IMR-90 (cell line): ENCODE measurements around the gene ATG10. TPM values are rescaled to one million over a fixed set of nuclear protein-coding genes. Genes with fewer than 3 reads are reported as not detected.

Experiments
- ATAC-seq: fragments of 200-7000 bp; cut with Tn5 transposase; 2 replicates; pipeline ENCODE4 v1.9.1; 2020; ENCODE audit warnings: low read depth, mild to moderate bottlenecking, moderate library complexity
- BruUV-seq: library from RNA; stranded (reverse); fragments of 400-500 nt; replicated peaks from 2 replicates; lab custom pipeline; 2021; lab: Mats Ljungman, UMichigan
- CTCF ChIA-PET: fragments of 300-600 bp; formaldehyde crosslinking; extraction: SDS; loops from one replicate; lab custom pipeline; 2021; ENCODE audit warnings: antibody characterized with exemption; lab: Yijun Ruan, JAX
- POLR2A ChIA-PET: fragments of 300-600 bp; sonication (Branson Sonifier 250); formaldehyde crosslinking; loops from one replicate; lab custom pipeline; 2022; ENCODE audit warnings: antibody characterized with exemption; ENCODE audit not compliant: unreplicated experiment; lab: Charles Lee
- DNase-seq: peaks from one replicate; pipeline ENCODE4 v3.0.0; 2013
- H2AFZ ChIP-seq: replicated peaks from 2 replicates; pipeline ENCODE3; 2013; ENCODE audit warnings: low read length, mild to moderate bottlenecking; ENCODE audit not compliant: poor library complexity
- H2AK5ac ChIP-seq: 2 replicates; pipeline ENCODE4 v1.6.1; 2013; ENCODE audit warnings: low read depth, low read length, inconsistent platforms
- H2AK9ac ChIP-seq: replicated peaks from 2 replicates; pipeline ENCODE3; 2013; ENCODE audit warnings: mild to moderate bottlenecking, low read depth, low read length, moderate library complexity; ENCODE audit not compliant: poor library complexity
- H2BK120ac ChIP-seq: 2 replicates; pipeline ENCODE4 v1.6.1; 2013; ENCODE audit warnings: low read depth, low read length, inconsistent platforms
- H2BK15ac ChIP-seq: 3 replicates; pipeline ENCODE4 v1.6.1; 2013; ENCODE audit warnings: low read depth, low read length, inconsistent platforms
- H2BK20ac ChIP-seq: 2 replicates; pipeline ENCODE4 v1.6.1; 2013; ENCODE audit warnings: low read depth, mild to moderate bottlenecking, inconsistent platforms, low read length, moderate library complexity
- H2BK5ac ChIP-seq: 2 replicates; pipeline ENCODE4 v1.6.1; 2013; ENCODE audit warnings: mild to moderate bottlenecking, low read depth, low read length, inconsistent platforms; ENCODE audit not compliant: poor library complexity, severe bottlenecking
- H3K14ac ChIP-seq: replicated peaks from 2 replicates; pipeline ENCODE4 v1.6.1; 2013; ENCODE audit warnings: low read depth, low read length, inconsistent platforms
- H3K18ac ChIP-seq: 2 replicates; pipeline ENCODE4 v1.6.1; 2013; ENCODE audit warnings: low read depth, low read length, control low read depth
- H3K23ac ChIP-seq: 2 replicates; pipeline ENCODE4 v1.6.1; 2013; ENCODE audit warnings: low read depth, low read length, inconsistent platforms
- H3K27ac ChIP-seq: 2 replicates; pipeline ENCODE4 v1.5.1; 2013; ENCODE audit warnings: mild to moderate bottlenecking, control low read depth, low read length; ENCODE audit not compliant: insufficient read depth
- H3K27me3 ChIP-seq: 2 replicates; pipeline ENCODE4 v1.6.1; 2013; ENCODE audit warnings: low read length; ENCODE audit not compliant: control insufficient read depth, insufficient read depth
- H3K36me3 ChIP-seq: 2 replicates; pipeline ENCODE4 v1.6.1; 2013; ENCODE audit warnings: low read length, mixed read lengths; ENCODE audit not compliant: control insufficient read depth, insufficient read depth
- H3K4ac ChIP-seq: 2 replicates; pipeline ENCODE4 v1.6.1; 2013; ENCODE audit warnings: low read depth, low read length, inconsistent platforms
- H3K4me1 ChIP-seq: 2 replicates; pipeline ENCODE4 v1.6.1; 2013; ENCODE audit warnings: low read length, mixed read lengths; ENCODE audit not compliant: control insufficient read depth, insufficient read depth
- H3K4me2 ChIP-seq: 2 replicates; pipeline ENCODE4 v1.6.1; 2013; ENCODE audit warnings: low read depth, mild to moderate bottlenecking, control low read depth, low read length, moderate library complexity
- H3K4me3 ChIP-seq: 2 replicates; pipeline ENCODE4 v1.5.1; 2013; ENCODE audit warnings: low read depth, mild to moderate bottlenecking, control low read depth, low read length, moderate library complexity; ENCODE audit not compliant: insufficient read depth
- H3K56ac ChIP-seq: 2 replicates; pipeline ENCODE4 v1.6.1; 2013; ENCODE audit warnings: low read length, inconsistent platforms; ENCODE audit not compliant: insufficient read depth; ENCODE audit errors: extremely low read depth
- H3K79me1 ChIP-seq, 2 experiments: 2 replicates each; pipeline ENCODE4 v1.6.1; 2013; ENCODE audit warnings: low read length in 2 of 2, inconsistent platforms in 1 of 2, low read depth in 1 of 2
- H3K9ac ChIP-seq: 2 replicates; pipeline ENCODE4 v1.6.1; 2013; ENCODE audit warnings: low read depth, low read length, control low read depth
- H3K9me1 ChIP-seq: 2 replicates; pipeline ENCODE4 v1.6.1; 2013; ENCODE audit warnings: low read length, inconsistent platforms; ENCODE audit not compliant: insufficient read depth
- H3K9me3 ChIP-seq: 2 replicates; pipeline ENCODE4 v1.6.1; 2013; ENCODE audit warnings: low read length; ENCODE audit not compliant: control insufficient read depth, insufficient read depth
- H4K20me1 ChIP-seq: 2 replicates; pipeline ENCODE4 v1.6.1; 2013; ENCODE audit warnings: low read length, inconsistent platforms; ENCODE audit not compliant: insufficient read depth
- H4K5ac ChIP-seq: 2 replicates; pipeline ENCODE4 v1.6.1; 2013; ENCODE audit warnings: mild to moderate bottlenecking, low read depth, low read length, control low read depth
- H4K8ac ChIP-seq, 2 experiments: 2 replicates each; pipeline ENCODE4 v1.6.1; 2013; ENCODE audit warnings: low read depth in 2 of 2, low read length in 2 of 2, control low read depth in 1 of 2, inconsistent platforms in 1 of 2
- H4K91ac ChIP-seq: 2 replicates; pipeline ENCODE4 v1.6.1; 2013; ENCODE audit warnings: low read depth, low read length, inconsistent platforms; ENCODE audit not compliant: insufficient read depth
- MAFK ChIP-seq: IDR thresholded peaks from 2 replicates; pipeline ENCODE4 v1.6.1; 2012; ENCODE audit warnings: low read depth, low read length, improper control_type of control experiment
- MAZ ChIP-seq: IDR thresholded peaks from 2 replicates; pipeline ENCODE4 v1.6.1; 2012; ENCODE audit warnings: low read depth, mild to moderate bottlenecking, low read length, improper control_type of control experiment, moderate library complexity, borderline replicate concordance
- SMC3 ChIP-seq: fragments of 150-350 bp; IDR thresholded peaks from 2 replicates; pipeline ENCODE4 v1.6.1; 2016; ENCODE audit warnings: low read depth, mild to moderate bottlenecking, antibody characterized with exemption, low read length, moderate library complexity
- WGBS, 2 experiments: methylation state at CpG; one replicate each; pipeline versions ENCODE4 v1.1.5 to v1.1.7; 2013; ENCODE audit warnings: missing lambda C conversion rate in 2 of 2; ENCODE audit not compliant: insufficient read length in 1 of 2; ENCODE audit errors: extremely low coverage in 2 of 2; 5-methylcytosine and 5-hydroxymethylcytosine counted together
- dilution Hi-C: fragments of 300-500 bp; cut with HindIII; formaldehyde crosslinking; loops from one replicate; pipeline ENCODE4 v1.14.3; 2018; ENCODE audit warnings: low sequenced_read_pairs; ENCODE audit not compliant: unreplicated experiment
- in situ Hi-C: fragments of 300-500 bp; cut with MboI; formaldehyde crosslinking; loops from 3 replicates; pipeline ENCODE4 v1.14.3; 2019; ENCODE audit warnings: low sequenced_read_pairs, inconsistent platforms, mixed read lengths
- intact Hi-C: fragments of 100-400 bp; cut with micrococcal nuclease; formaldehyde crosslinking; loops from 2 replicates; pipeline ENCODE4 v1.10.0; 2022
- polyA plus RNA-seq, 3 experiments: library from polyadenylated mRNA; depleted of rRNA; stranded (reverse); fragments of >200 nt; gene quantifications; 2 replicates each; pipeline ENCODE4 v1.2.3, GENCODE V29; 2012; ENCODE audit warnings: low replicate concordance in 1 of 3
- total RNA-seq: library from RNA; depleted of rRNA; stranded (reverse); fragments of >200 nt; gene quantifications from 2 replicates; pipeline ENCODE4 v1.2.3, GENCODE V29; 2012

The ATG10 gene
- total and polyA plus RNA-seq, 2 of the 4 experiments (the other 2 are of a cell fraction): 3.4 to 8.1 TPM

- Histone ChIP-seq H2BK15ac (no peak overlapping the region), H2BK120ac (no peak overlapping the region), H3K14ac (no peak overlapping the region), H2AFZ (no peak overlapping the region), H3K79me1 (no peaks in the 10 kb centered on the region), H3K4me3 (no peak overlapping the region), H2BK5ac (no peak overlapping the region), H3K27me3 (no peaks in the 10 kb centered on the region), H2BK20ac (no peak overlapping the region), H3K4me2 (no peak overlapping the region), H3K4me1 (no peaks in the 10 kb centered on the region), H3K4ac (no peak overlapping the region), H3K36me3 (no peaks in the 10 kb centered on the region), H2AK5ac (no peak overlapping the region), H3K9ac (no peak overlapping the region), H3K23ac (no peak overlapping the region), H3K9me3 (peaks cover 3% of the 10 kb centered on the region; the same call in 1 of the 2 replicates), H4K20me1 (no peaks in the 10 kb centered on the region), H4K8ac (no peak overlapping the region), H4K91ac (no peak overlapping the region), H3K9me1 (no peaks in the 10 kb centered on the region), H4K5ac (no peak overlapping the region), H3K56ac (no peak overlapping the region), H3K27ac (no peak overlapping the region), H3K18ac (no peak overlapping the region), H2AK9ac (no peak overlapping the region)
- DNase-seq: no peak
- no CpG with 5 or more reads among the region's 1 CpG for WGBS, 2 experiments
- ChIA-PET POLR2A (no interaction called here), CTCF (no interaction called here)
- in situ Hi-C loops (no loop called here), intact Hi-C loops (no loop called here), dilution Hi-C loops (no loop called here)
- TF ChIP-seq SMC3 (no peak), MAFK (peak; percentile 78), MAZ (no peak)
- no peak for ATAC-seq
- no TSS peak for BruUV-seq
Observed at GRCh38 chr5:82091617-82092016, 119.8 kb downstream of the ATG10 start.
